CD14-positive monocyte (primary cell): Measurements from ENCODE around the gene PFDN1. TPM values are rescaled to one million over a fixed set of nuclear protein-coding genes. Genes with fewer than 3 reads are reported as not detected.

Experiments used
- DNase-seq, 3 donors: peaks; one replicate each; pipeline ENCODE4 v3.0.0-alpha.2; 2011 to 2022
- H2AFZ ChIP-seq: 2 replicates; pipeline ENCODE4 v1.6.0; 2012; ENCODE audit warnings: mild to moderate bottlenecking, low read depth, low read length, inconsistent platforms; ENCODE audit not compliant: insufficient read depth, poor library complexity, severe bottlenecking
- H3K27ac ChIP-seq, 2 donors: 1 replicate in 1 of 2; 2 replicates in 1 of 2; pipeline ENCODE4 v1.5.1; 2012 to 2013; ENCODE audit warnings: low read length in 2 of 2, control low read depth in 1 of 2, inconsistent platforms in 1 of 2, low read depth in 1 of 2, mild to moderate bottlenecking in 1 of 2
- H3K27me3 ChIP-seq, 2 donors: one replicate each; pipeline versions ENCODE4 v1.6.0 to v1.6.1; 2011 to 2013; ENCODE audit warnings: low read length in 2 of 2; ENCODE audit not compliant: control insufficient read depth in 2 of 2, insufficient read depth in 2 of 2
- H3K36me3 ChIP-seq, 2 donors: replicated peaks in 1 of 2; 1 replicate in 1 of 2; 2 replicates in 1 of 2; pipeline versions ENCODE4 v1.5.1 to v1.6.1; 2012 to 2013; ENCODE audit warnings: low read length in 2 of 2, control low read depth in 1 of 2, inconsistent platforms in 1 of 2, mild to moderate bottlenecking in 1 of 2; ENCODE audit not compliant: insufficient read depth in 2 of 2, control insufficient read depth in 1 of 2
- H3K4me1 ChIP-seq, 2 donors: 1 replicate in 1 of 2; 2 replicates in 1 of 2; pipeline versions ENCODE4 v1.5.1 to v1.6.1; 2012 to 2013; ENCODE audit warnings: low read length in 2 of 2, control low read depth in 1 of 2, inconsistent platforms in 1 of 2, mild to moderate bottlenecking in 1 of 2, moderate library complexity in 1 of 2; ENCODE audit not compliant: insufficient read depth in 2 of 2, control insufficient read depth in 1 of 2
- H3K4me2 ChIP-seq: replicated peaks from 2 replicates; pipeline ENCODE3; 2012; ENCODE audit warnings: low read length, moderate library complexity, mild to moderate bottlenecking; ENCODE audit not compliant: poor library complexity, severe bottlenecking; ENCODE audit errors: extremely low read depth
- H3K4me3 ChIP-seq, 3 experiments: fragments of 200-600 bp in 1 of 3; sonication (generic) in 1 of 3; replicated peaks in 1 of 3; 1 replicate in 2 of 3; 2 replicates in 1 of 3; pipeline ENCODE4 v1.5.1; 2011 to 2013; ENCODE audit warnings: low read length in 3 of 3, mild to moderate bottlenecking in 3 of 3, control low read depth in 2 of 3, low read depth in 2 of 3, inconsistent platforms in 1 of 3, moderate library complexity in 1 of 3
- H3K79me2 ChIP-seq: 2 replicates; pipeline ENCODE4 v1.6.0; 2012; ENCODE audit warnings: mild to moderate bottlenecking, control low read depth, inconsistent platforms, low read length, moderate library complexity; ENCODE audit not compliant: insufficient read depth
- H3K9ac ChIP-seq: 2 replicates; pipeline ENCODE4 v1.6.0; 2017; ENCODE audit warnings: low read length, mild to moderate bottlenecking; ENCODE audit not compliant: insufficient read depth, poor library complexity, severe bottlenecking
- H3K9me3 ChIP-seq, 2 donors: replicated peaks in 1 of 2; 1 replicate in 1 of 2; 2 replicates in 1 of 2; pipeline versions ENCODE4 v1.5.1 to v1.6.1; 2012 to 2013; ENCODE audit warnings: low read length in 2 of 2, control low read depth in 1 of 2; ENCODE audit not compliant: control insufficient read depth in 1 of 2, insufficient read depth in 1 of 2
- H4K20me1 ChIP-seq: 2 replicates; pipeline ENCODE4 v1.6.0; 2012; ENCODE audit warnings: mild to moderate bottlenecking, low read length, control low read depth, moderate library complexity; ENCODE audit not compliant: insufficient read depth
- H3K27ac Mint-ChIP-seq, 7 donors: one replicate each; pipeline ENCODE4 v1.8.0; 2020; ENCODE audit warnings: mild to moderate bottlenecking in 7 of 7, mixed read lengths in 7 of 7, moderate library complexity in 6 of 7, inconsistent platforms in 2 of 7
- H3K27me3 Mint-ChIP-seq, 3 donors: one replicate each; pipeline ENCODE4 v1.8.0; 2021 to 2022; ENCODE audit warnings: low read depth in 3 of 3, mild to moderate bottlenecking in 3 of 3, mixed read lengths in 3 of 3, moderate library complexity in 3 of 3, inconsistent platforms in 1 of 3
- H3K36me3 Mint-ChIP-seq, 2 donors: one replicate each; pipeline ENCODE4 v1.8.0; 2020; ENCODE audit warnings: mixed read lengths in 2 of 2, inconsistent platforms in 1 of 2, mild to moderate bottlenecking in 1 of 2
- H3K4me1 Mint-ChIP-seq: one replicate; pipeline ENCODE4 v1.8.0; 2020; ENCODE audit warnings: mild to moderate bottlenecking, mixed read lengths
- H3K4me3 Mint-ChIP-seq, 2 donors: one replicate each; pipeline ENCODE4 v1.8.0; 2020; ENCODE audit warnings: mild to moderate bottlenecking in 2 of 2, mixed read lengths in 2 of 2, moderate library complexity in 1 of 2
- H3K9me3 Mint-ChIP-seq, 7 donors: one replicate each; pipeline ENCODE4 v1.8.0; 2020 to 2022; ENCODE audit warnings: mixed read lengths in 7 of 7, mild to moderate bottlenecking in 6 of 7, moderate library complexity in 6 of 7, inconsistent platforms in 2 of 7
- WGBS: methylation state at CpG from one replicate; pipeline ENCODE4 v1.1.5; 2013; ENCODE audit warnings: missing lambda C conversion rate; ENCODE audit not compliant: insufficient coverage; 5-methylcytosine and 5-hydroxymethylcytosine counted together
- intact Hi-C, 2 donors: fragments of 100-400 bp; cut with micrococcal nuclease; formaldehyde crosslinking; loops; one replicate each; pipeline versions ENCODE4 v1.15.0 to v1.15.1; 2023
- polyA plus RNA-seq, 3 donors: library from polyadenylated mRNA; depleted of rRNA in 1 of 3; unstranded in 2 of 3; stranded (reverse) in 1 of 3; fragments of 300-500 nt in 2 of 3; fragments of >200 nt in 1 of 3; fragmentation: Illumina TruSeq in 2 of 3; gene quantifications; 1 replicate in 2 of 3; 2 replicates in 1 of 3; pipeline ENCODE4 v1.2.3, GENCODE V29; 2012 to 2021
- TF ChIP-seq, protein P1 (sequence below): fragments of 200-600 bp; IDR thresholded peaks from one replicate; pipeline ENCODE4 v1.8.0; 2022; ENCODE audit warnings: antibody characterized with exemption, mild to moderate bottlenecking

PFDN1 gene
- polyA plus RNA-seq, 3 donors, result 44.7 to 105 (median 82.2) TPM

DNA sequence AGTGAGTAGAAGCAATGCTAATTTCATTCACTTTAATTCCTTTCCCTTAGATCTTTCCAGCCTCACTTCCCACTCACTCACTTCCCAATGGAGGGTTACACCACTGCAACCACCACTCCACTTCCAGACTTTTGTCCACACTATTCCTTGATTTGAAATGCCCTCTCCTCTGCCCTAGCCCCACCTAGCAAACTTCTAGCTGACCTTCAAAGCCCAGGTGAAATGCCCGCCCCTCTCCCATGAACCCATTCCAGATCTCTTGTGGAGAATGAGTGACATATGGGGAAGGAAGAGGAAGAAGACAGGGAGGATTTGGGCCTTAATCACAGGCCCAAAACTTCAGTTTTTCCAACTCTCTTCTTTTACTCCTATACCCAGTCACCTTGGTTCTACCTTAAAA is 37.1 kb downstream of the PFDN1 start:
- Mint-ChIP-seq H3K27ac (peak overlapping the region in 5 of 7 donors; percentile 14 to 76 (median 68)), H3K4me1 (peaks cover 51% of the 10 kb centered on the region), H3K27me3 (peaks cover 0 to 3% (median 0%) of the 10 kb centered on the region in 3 donors), H3K36me3 (peaks cover 26 to 28% of the 10 kb centered on the region in 2 donors), H3K4me3 (no peak overlapping the region), H3K9me3 (peaks cover 0 to 4% (median 0%) of the 10 kb centered on the region in 7 donors)
- Histone ChIP-seq H4K20me1 (no peaks in the 10 kb centered on the region), H3K4me3 (no peak overlapping the region), H3K4me1 (peaks cover 26 to 37% of the 10 kb centered on the region in 2 donors), H3K9ac (no peak overlapping the region), H3K9me3 (no peaks in the 10 kb centered on the region), H2AFZ (no peak overlapping the region), H3K4me2 (no peak overlapping the region), H3K27me3 (no peaks in the 10 kb centered on the region), H3K36me3 (peaks cover 0 to 15% of the 10 kb centered on the region in 2 donors), H3K27ac (peak overlapping the region in 1 of 2 donors; percentile 2), H3K79me2 (peaks cover 46% of the 10 kb centered on the region)
- no peak for DNase-seq
- no CpG with 5 or more reads among the region's 1 CpG for WGBS
- intact Hi-C loops, result no loop called here
- TF ChIP-seq, protein P1, sequence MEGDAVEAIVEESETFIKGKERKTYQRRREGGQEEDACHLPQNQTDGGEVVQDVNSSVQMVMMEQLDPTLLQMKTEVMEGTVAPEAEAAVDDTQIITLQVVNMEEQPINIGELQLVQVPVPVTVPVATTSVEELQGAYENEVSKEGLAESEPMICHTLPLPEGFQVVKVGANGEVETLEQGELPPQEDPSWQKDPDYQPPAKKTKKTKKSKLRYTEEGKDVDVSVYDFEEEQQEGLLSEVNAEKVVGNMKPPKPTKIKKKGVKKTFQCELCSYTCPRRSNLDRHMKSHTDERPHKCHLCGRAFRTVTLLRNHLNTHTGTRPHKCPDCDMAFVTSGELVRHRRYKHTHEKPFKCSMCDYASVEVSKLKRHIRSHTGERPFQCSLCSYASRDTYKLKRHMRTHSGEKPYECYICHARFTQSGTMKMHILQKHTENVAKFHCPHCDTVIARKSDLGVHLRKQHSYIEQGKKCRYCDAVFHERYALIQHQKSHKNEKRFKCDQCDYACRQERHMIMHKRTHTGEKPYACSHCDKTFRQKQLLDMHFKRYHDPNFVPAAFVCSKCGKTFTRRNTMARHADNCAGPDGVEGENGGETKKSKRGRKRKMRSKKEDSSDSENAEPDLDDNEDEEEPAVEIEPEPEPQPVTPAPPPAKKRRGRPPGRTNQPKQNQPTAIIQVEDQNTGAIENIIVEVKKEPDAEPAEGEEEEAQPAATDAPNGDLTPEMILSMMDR, result no peak

DNA sequence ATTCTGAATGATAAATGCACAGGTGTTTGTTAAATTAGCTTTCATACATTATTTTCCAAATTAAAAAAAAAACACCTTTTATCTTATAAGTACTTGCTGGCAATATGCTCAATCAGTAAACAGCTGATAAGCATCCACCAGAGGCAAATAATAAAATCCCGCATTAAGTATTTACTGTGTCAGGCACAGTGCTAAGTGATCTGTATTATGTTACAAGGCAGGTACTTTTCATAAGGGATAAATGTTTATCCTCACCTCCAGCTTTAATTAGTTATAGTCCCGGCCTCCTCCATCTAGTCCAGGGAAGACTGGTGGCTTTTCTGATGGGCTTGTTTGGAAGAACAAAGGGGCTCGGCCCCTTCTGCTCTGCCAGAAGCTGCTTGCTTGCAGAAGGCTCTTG is 40.1 kb downstream of the PFDN1 start:
- intact Hi-C loops, result loop anchor here (2.0 to 5.0 kb wide), 2 partner anchors 18 to 59 kb away; no protein-coding TSS in a partner anchor
- Histone ChIP-seq H3K4me2 (no peak overlapping the region), H3K79me2 (peaks cover 50% of the 10 kb centered on the region), H3K4me1 (peaks cover 24 to 32% of the 10 kb centered on the region in 2 donors), H3K9me3 (no peaks in the 10 kb centered on the region), H3K27ac (peak overlapping the region in 1 of 2 donors; percentile 62), H3K36me3 (peaks cover 3 to 33% of the 10 kb centered on the region in 2 donors), H3K4me3 (no peak overlapping the region), H2AFZ (no peak overlapping the region), H4K20me1 (no peaks in the 10 kb centered on the region), H3K9ac (no peak overlapping the region), H3K27me3 (no peaks in the 10 kb centered on the region)
- H3K4me3 Mint-ChIP-seq, result no peak overlapping the region
- peaks cover 53% of the 10 kb centered on the region for H3K4me1 Mint-ChIP-seq
- no peak for DNase-seq
- H3K27me3 Mint-ChIP-seq, result peaks cover 0 to 3% (median 0%) of the 10 kb centered on the region in 3 donors
- H3K36me3 Mint-ChIP-seq, result peaks cover 47 to 51% of the 10 kb centered on the region in 2 donors
- WGBS, result no CpG with 5 or more reads among the region's 3 CpGs
- no peaks in the 10 kb centered on the region for H3K9me3 Mint-ChIP-seq
- TF ChIP-seq, protein P1, result no peak
- peak overlapping the region in 6 of 7 donors; percentile 46 to 96 (median 92) for H3K27ac Mint-ChIP-seq
